GM12872 (cell line): ENCODE data around the gene EYA2.

Experiments
- CTCF ChIP-seq: IDR thresholded peaks from 3 replicates; pipeline ENCODE4 v1.5.1; 2011; ENCODE audit warnings: low read depth, mild to moderate bottlenecking, low read length, moderate library complexity; ENCODE audit not compliant: insufficient read depth

The EYA2 gene

GRCh38 chr20:46897328-46897880, 2.8 kb downstream of the EYA2 start:
- TF ChIP-seq CTCF = no peak

- no peak for TF ChIP-seq CTCF
Measured at GRCh38 chr20:46898423-46898822, 3.8 kb downstream of the EYA2 start.

GRCh38 chr20:46899621-46900020, 5.0 kb downstream of the EYA2 start:
- no peak for TF ChIP-seq CTCF

GRCh38 chr20:46900086-46900485, 5.4 kb downstream of the EYA2 start:
- TF ChIP-seq CTCF = no peak

- TF ChIP-seq CTCF = no peak
Measured at GRCh38 chr20:46900826-46901225, 6.2 kb downstream of the EYA2 start.

GRCh38 chr20:46901638-46902037, 7.0 kb downstream of the EYA2 start:
- no peak for TF ChIP-seq CTCF

- no peak for TF ChIP-seq CTCF
Measured at GRCh38 chr20:46903256-46903655, 8.6 kb downstream of the EYA2 start.
